HAP-1 (cell line): ENCODE results near the gene WDR93.
"Not testable (repeated sequence)": the region's sequence is repeated elsewhere in the genome, so short reads cannot be mapped to it uniquely, and the experiment has no call there.

Experiments used
- DNase-seq, 2 experiments: peaks; one replicate each; pipeline ENCODE4 v3.0.0-alpha.2; 2016 to 2020; ENCODE audit warnings: low spot score in 2 of 2
- H3K27me3 ChIP-seq: fragments of 250-450 bp; sonication (Bioruptor Pico); 2 replicates; pipeline ENCODE4 v1.5.1; 2020; ENCODE audit warnings: low read depth, mild to moderate bottlenecking, moderate library complexity
- H3K36me3 ChIP-seq: fragments of 250-450 bp; sonication (Bioruptor Pico); replicated peaks from 2 replicates; pipeline ENCODE4 v1.5.1; 2020; ENCODE audit warnings: mild to moderate bottlenecking
- H3K4me1 ChIP-seq: fragments of 250-450 bp; sonication (Bioruptor Pico); 2 replicates; pipeline ENCODE4 v1.5.1; 2020; ENCODE audit warnings: mild to moderate bottlenecking
- H3K4me3 ChIP-seq: fragments of 250-450 bp; sonication (Bioruptor Pico); 2 replicates; pipeline ENCODE4 v1.5.1; 2020; ENCODE audit warnings: mild to moderate bottlenecking, moderate library complexity
- H3K9me3 ChIP-seq: fragments of 250-450 bp; sonication (Bioruptor Pico); 2 replicates; pipeline ENCODE4 v1.5.1; 2020; ENCODE audit warnings: mild to moderate bottlenecking, moderate library complexity
- in situ Hi-C: fragments of 300-500 bp; cut with MboI; formaldehyde crosslinking; loops from 3 replicates; pipeline ENCODE4 v1.14.3; 2020; ENCODE audit warnings: low sequenced_read_pairs, inconsistent platforms, mixed read lengths

Gene WDR93

GRCh38 chr15:89780601-89781000, 90.0 kb downstream of the WDR93 start:
- Histone ChIP-seq H3K4me3 (no peak overlapping the region), H3K27me3 (no peaks in the 10 kb centered on the region), H3K4me1 (peaks cover 3% of the 10 kb centered on the region), H3K36me3 (no peaks in the 10 kb centered on the region), H3K9me3 (no peaks in the 10 kb centered on the region)
- in situ Hi-C loops: loop anchor here (10.0 kb wide), 1 partner anchor 56 kb away; no protein-coding TSS in a partner anchor
- no peak for DNase-seq

- in situ Hi-C loops: loop anchor here (10.0 kb wide), 1 partner anchor 56 kb away; no protein-coding TSS in a partner anchor
- Histone ChIP-seq H3K27me3 (no peaks in the 10 kb centered on the region), H3K4me3 (no peak overlapping the region), H3K36me3 (no peaks in the 10 kb centered on the region), H3K4me1 (peaks cover 3% of the 10 kb centered on the region), H3K9me3 (no peaks in the 10 kb centered on the region)
- no peak for DNase-seq
Observed at GRCh38 chr15:89781055-89781454, 90.4 kb downstream of the WDR93 start.

- DNase-seq: no peak
- H3K4me1 ChIP-seq: no peaks in the 10 kb centered on the region
Observed at GRCh38 chr15:89781891-89782618, 91.4 kb downstream of the WDR93 start.

GRCh38 chr15:89782619-89782950, 92.0 kb downstream of the WDR93 start:
- not testable (repeated sequence) for H3K4me3 ChIP-seq, H3K9me3 ChIP-seq, H3K4me1 ChIP-seq, H3K36me3 ChIP-seq, DNase-seq, H3K27me3 ChIP-seq
- in situ Hi-C loops: loop anchor here (10.0 kb wide), 1 partner anchor 58 kb away; no protein-coding TSS in a partner anchor

More at GRCh38 chr15:89781891-89782618, 91.4 kb downstream of the WDR93 start:
- H3K36me3 ChIP-seq: no peaks in the 10 kb centered on the region
- H3K27me3 ChIP-seq: no peaks in the 10 kb centered on the region
- no peaks in the 10 kb centered on the region for H3K9me3 ChIP-seq
- in situ Hi-C loops: loop anchor here (10.0 kb wide), 1 partner anchor 57 kb away; no protein-coding TSS in a partner anchor
- H3K4me3 ChIP-seq: no peak overlapping the region

- Histone ChIP-seq H3K9me3 (no peaks in the 10 kb centered on the region), H3K4me3 (no peak overlapping the region), H3K4me1 (no peaks in the 10 kb centered on the region), H3K36me3 (no peaks in the 10 kb centered on the region), H3K27me3 (no peaks in the 10 kb centered on the region)
- in situ Hi-C loops: loop anchor here (10.0 kb wide), 1 partner anchor 58 kb away; no protein-coding TSS in a partner anchor
- no peak for DNase-seq
Observed at GRCh38 chr15:89783111-89783860, 92.7 kb downstream of the WDR93 start.

GRCh38 chr15:89783861-89784685, 93.5 kb downstream of the WDR93 start:
- H3K36me3 ChIP-seq: no peaks in the 10 kb centered on the region
- no peaks in the 10 kb centered on the region for H3K4me1 ChIP-seq
- DNase-seq: no peak
- H3K4me3 ChIP-seq: no peak overlapping the region
- H3K27me3 ChIP-seq: no peaks in the 10 kb centered on the region
- no peaks in the 10 kb centered on the region for H3K9me3 ChIP-seq
- in situ Hi-C loops: loop anchor here (10.0 kb wide), 1 partner anchor 59 kb away; no protein-coding TSS in a partner anchor

- Histone ChIP-seq H3K9me3 (no peaks in the 10 kb centered on the region), H3K27me3 (no peaks in the 10 kb centered on the region), H3K4me3 (no peak overlapping the region), H3K4me1 (no peaks in the 10 kb centered on the region), H3K36me3 (no peaks in the 10 kb centered on the region)
- in situ Hi-C loops: loop anchor here (10.0 kb wide), 1 partner anchor 60 kb away; no protein-coding TSS in a partner anchor
- DNase-seq: no peak
Observed at GRCh38 chr15:89784686-89784960, 94.0 kb downstream of the WDR93 start.

GRCh38 chr15:89785064-89785773, 94.6 kb downstream of the WDR93 start:
- H3K36me3 ChIP-seq: no peaks in the 10 kb centered on the region
- no peaks in the 10 kb centered on the region for H3K9me3 ChIP-seq
- no peaks in the 10 kb centered on the region for H3K4me1 ChIP-seq
- H3K27me3 ChIP-seq: no peaks in the 10 kb centered on the region
- H3K4me3 ChIP-seq: no peak overlapping the region
- in situ Hi-C loops: loop anchor here (10.0 kb wide), 1 partner anchor 60 kb away; no protein-coding TSS in a partner anchor
- DNase-seq: no peak

DNA sequence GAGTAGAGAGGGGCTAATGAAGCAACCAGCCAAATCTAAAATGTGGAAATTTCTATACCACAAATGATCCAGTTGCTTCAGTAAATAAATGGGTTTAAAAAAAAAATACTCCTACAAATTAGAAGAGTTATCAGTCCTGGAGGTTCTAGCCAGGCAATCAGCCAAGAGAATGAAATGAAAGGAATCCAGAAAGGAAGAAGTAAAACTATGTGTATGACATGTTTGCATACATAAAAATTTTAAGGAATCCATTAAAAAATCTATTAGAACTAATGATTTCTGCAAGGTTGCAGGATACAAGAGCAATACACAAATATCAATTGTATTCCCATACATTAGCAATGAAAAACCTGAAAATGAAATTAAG, 95.1 kb downstream of the WDR93 start:
- no peaks in the 10 kb centered on the region for H3K27me3 ChIP-seq
- no peak for DNase-seq
- H3K36me3 ChIP-seq: no peaks in the 10 kb centered on the region
- no peaks in the 10 kb centered on the region for H3K9me3 ChIP-seq
- H3K4me1 ChIP-seq: no peaks in the 10 kb centered on the region
- in situ Hi-C loops: loop anchor here (10.0 kb wide), 1 partner anchor 61 kb away; no protein-coding TSS in a partner anchor
- H3K4me3 ChIP-seq: no peak overlapping the region

DNA sequence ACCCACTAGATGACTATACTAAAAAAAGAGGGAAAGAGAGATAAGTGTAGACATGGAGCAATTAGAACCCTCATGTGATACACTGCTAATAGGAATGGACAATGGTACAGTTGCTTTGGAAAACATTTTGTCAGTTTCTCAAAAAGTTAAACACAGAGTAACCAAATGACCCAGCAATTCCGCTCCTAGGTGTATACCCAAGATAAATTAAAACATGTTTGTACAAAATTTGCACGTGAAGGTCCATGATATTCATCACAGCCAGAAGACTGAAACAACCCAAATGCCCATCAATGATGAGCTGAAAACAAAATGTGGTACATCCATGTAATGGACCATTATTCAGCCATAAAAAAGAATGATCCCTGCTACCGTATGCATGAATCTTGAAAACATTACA, 97.3 kb downstream of the WDR93 start:
- H3K27me3 ChIP-seq: no peaks in the 10 kb centered on the region
- DNase-seq: no peak
- in situ Hi-C loops: loop anchor here (10.0 kb wide), 1 partner anchor 63 kb away; no protein-coding TSS in a partner anchor
- H3K9me3 ChIP-seq: no peaks in the 10 kb centered on the region
- no peak overlapping the region for H3K4me3 ChIP-seq
- no peaks in the 10 kb centered on the region; the same call in 1 of the 2 replicates for H3K36me3 ChIP-seq
- H3K4me1 ChIP-seq: no peaks in the 10 kb centered on the region

DNA sequence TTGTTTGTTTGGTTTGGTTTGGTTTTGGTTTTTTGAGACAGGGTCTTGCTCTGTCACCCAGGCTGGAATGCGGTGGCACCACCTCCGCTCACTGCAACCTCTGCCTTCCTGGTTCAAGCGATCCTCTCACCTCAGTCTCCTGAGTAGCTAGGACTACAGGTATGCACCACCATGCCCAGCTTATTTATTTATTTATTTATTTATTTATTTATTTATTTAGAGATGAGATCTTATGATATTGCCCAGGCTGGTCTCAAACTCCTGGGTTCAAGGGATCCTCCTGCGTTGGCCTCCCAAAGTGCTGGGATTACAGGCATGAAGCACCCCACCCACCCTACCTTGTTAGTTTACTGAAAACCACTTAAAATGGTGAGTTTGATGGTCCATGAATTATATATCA, 98.0 kb downstream of the WDR93 start:
- DNase-seq, H3K27me3 ChIP-seq, H3K4me1 ChIP-seq, H3K36me3 ChIP-seq, H3K9me3 ChIP-seq, H3K4me3 ChIP-seq: not testable (repeated sequence)
- in situ Hi-C loops: loop anchor here (10.0 kb wide), 1 partner anchor 64 kb away; no protein-coding TSS in a partner anchor

DNA sequence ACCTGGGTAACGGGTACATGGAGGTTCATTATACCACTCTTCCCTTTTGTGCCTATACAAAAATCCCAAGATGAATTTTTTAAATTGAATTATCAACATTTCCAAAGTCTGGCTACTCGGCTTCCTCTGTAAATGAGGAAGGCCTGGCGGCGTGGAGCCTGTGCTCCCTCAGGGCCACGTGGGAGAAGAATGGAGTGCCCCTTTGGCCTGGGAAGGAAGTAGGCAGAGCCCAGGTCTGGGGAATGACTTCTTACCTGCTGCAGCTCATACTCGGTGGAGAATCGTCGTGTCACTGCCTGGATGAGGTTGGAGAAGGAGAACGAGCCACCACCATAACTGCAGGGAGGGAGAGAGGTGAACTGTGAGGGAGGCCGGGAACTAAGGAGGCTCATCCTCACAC, 99.6 kb downstream of the WDR93 start:
- Histone ChIP-seq H3K9me3 (no peaks in the 10 kb centered on the region), H3K4me3 (no peak overlapping the region), H3K36me3 (no peaks in the 10 kb centered on the region; the same call in 1 of the 2 replicates), H3K4me1 (no peaks in the 10 kb centered on the region), H3K27me3 (no peaks in the 10 kb centered on the region)
- in situ Hi-C loops: no loop called here
- no peak for DNase-seq

- no peaks in the 10 kb centered on the region; the same call in 1 of the 2 replicates for H3K36me3 ChIP-seq
- H3K27me3 ChIP-seq: no peaks in the 10 kb centered on the region
- no peaks in the 10 kb centered on the region for H3K9me3 ChIP-seq
- no peak for DNase-seq
- in situ Hi-C loops: no loop called here
- no peaks in the 10 kb centered on the region for H3K4me1 ChIP-seq
- no peak overlapping the region for H3K4me3 ChIP-seq
Observed at GRCh38 chr15:89790661-89791060, 100.0 kb downstream of the WDR93 start.
